HepG2 (cell line): ENCODE measurements around the gene TNNI3. TPM values are rescaled to one million over a fixed set of nuclear protein-coding genes. Genes with fewer than 3 reads are reported as not detected.

Experiments used
- ARID4A ChIP-seq: sonication (generic); formaldehyde crosslinking; IDR thresholded peaks from 2 replicates; pipeline ENCODE4 v1.5.0; 2020; ENCODE audit warnings: mild to moderate bottlenecking, missing genetic modification reagents, borderline replicate concordance
- ATF7-NPFF ChIP-seq: sonication (generic); formaldehyde crosslinking; IDR thresholded peaks from 2 replicates; pipeline ENCODE4 v1.8.1; 2023; ENCODE audit warnings: mild to moderate bottlenecking, low read depth, missing genetic modification reagents, moderate library complexity
- BRF2 ChIP-seq: sonication (generic); formaldehyde crosslinking; IDR thresholded peaks from 2 replicates; pipeline ENCODE4 v1.8.1; 2022; ENCODE audit warnings: mild to moderate bottlenecking, missing genetic modification reagents
- CSRNP2 ChIP-seq: sonication (generic); formaldehyde crosslinking; conservative IDR thresholded peaks from 2 replicates; pipeline ENCODE4 v1.8.0; 2022; ENCODE audit warnings: low read depth, missing genetic modification reagents
- ELF4 ChIP-seq: sonication (generic); formaldehyde crosslinking; IDR thresholded peaks from 2 replicates; pipeline ENCODE4 v1.5.0; 2020; ENCODE audit warnings: missing genetic modification reagents, mild to moderate bottlenecking, moderate library complexity, borderline replicate concordance
- FOXK2 ChIP-seq: fragments of 450-650 bp; IDR thresholded peaks from 2 replicates; pipeline ENCODE4 v1.6.1; 2016
- HNF4G ChIP-seq, 2 experiments: sonication (generic) in 1 of 2; formaldehyde crosslinking in 1 of 2; IDR thresholded peaks; 2 replicates each; pipeline versions ENCODE4 v1.4.0 to v1.6.1; 2011 to 2020; ENCODE audit warnings: borderline replicate concordance in 2 of 2, low read depth in 2 of 2, mild to moderate bottlenecking in 2 of 2, low read length in 1 of 2, missing genetic modification reagents in 1 of 2, moderate library complexity in 1 of 2
- KLF15 ChIP-seq: sonication (generic); formaldehyde crosslinking; IDR thresholded peaks from 2 replicates; pipeline ENCODE4 v1.8.1; 2023; ENCODE audit warnings: borderline replicate concordance, mild to moderate bottlenecking, inconsistent platforms, missing genetic modification reagents, mixed read lengths
- NR2F6 ChIP-seq, 2 experiments: IDR thresholded peaks; 2 replicates each; pipeline ENCODE4 v1.6.1; 2016; ENCODE audit warnings: antibody characterized with exemption in 1 of 2, mild to moderate bottlenecking in 1 of 2
- NRL ChIP-seq: sonication (generic); formaldehyde crosslinking; IDR thresholded peaks from 2 replicates; pipeline ENCODE4 v1.5.0; 2020; ENCODE audit warnings: missing genetic modification reagents, mild to moderate bottlenecking, moderate library complexity, borderline replicate concordance
- TAF15 ChIP-seq: fragments of 200-400 bp; formaldehyde crosslinking; IDR thresholded peaks from one replicate; pipeline ENCODE4 v1.6.1; 2018; ENCODE audit warnings: mild to moderate bottlenecking, low read depth, low read length; ENCODE audit not compliant: poor library complexity, severe bottlenecking
- THAP11 ChIP-seq: IDR thresholded peaks from 2 replicates; pipeline ENCODE4 v1.6.1; 2016; ENCODE audit warnings: missing biosample characterization, missing genetic modification reagents
- UBTF ChIP-seq: sonication (generic); formaldehyde crosslinking; IDR thresholded peaks from 2 replicates; pipeline ENCODE4 v1.4.0; 2020; ENCODE audit warnings: mild to moderate bottlenecking, missing genetic modification reagents
- ZFAT ChIP-seq: sonication (generic); formaldehyde crosslinking; conservative IDR thresholded peaks from 2 replicates; pipeline ENCODE4 v1.8.1; 2023; ENCODE audit warnings: missing genetic modification reagents, inconsistent platforms
- ZNF296 ChIP-seq: sonication (generic); formaldehyde crosslinking; conservative IDR thresholded peaks from 2 replicates; pipeline ENCODE4 v1.5.0; 2020; ENCODE audit warnings: mild to moderate bottlenecking, missing genetic modification reagents
- ZNF337 ChIP-seq: sonication (generic); formaldehyde crosslinking; IDR thresholded peaks from 2 replicates; pipeline ENCODE4 v1.5.1; 2020; ENCODE audit warnings: missing genetic modification reagents, low read depth, mild to moderate bottlenecking, borderline replicate concordance
- ZNF724P ChIP-seq: sonication (generic); formaldehyde crosslinking; IDR thresholded peaks from 2 replicates; pipeline ENCODE4 v1.8.0; 2022; ENCODE audit warnings: missing genetic modification reagents, borderline replicate concordance
- ZSCAN25 ChIP-seq: sonication (generic); formaldehyde crosslinking; IDR thresholded peaks from 2 replicates; pipeline ENCODE4 v1.8.0; 2022; ENCODE audit warnings: mild to moderate bottlenecking, missing genetic modification reagents
- polyA plus RNA-seq, 8 experiments: library from polyadenylated mRNA; depleted of rRNA in 3 of 8; stranded (reverse) in 7 of 8; unstranded in 1 of 8; fragments of >200 nt; fragmentation: Illumina TruSeq in 4 of 8; extraction: Trizol in 4 of 8; gene quantifications; 2 replicates each; pipeline versions ENCODE4 v1.2.1 to v1.2.3, GENCODE V29; 2011 to 2016; ENCODE audit warnings: low read depth in 4 of 8, missing spikeins in 1 of 8, mixed read lengths in 1 of 8; ENCODE audit not compliant: insufficient read depth in 1 of 8
- total RNA-seq, 5 experiments: library from RNA; depleted of rRNA; stranded (reverse); fragments of >200 nt; fragmentation: Illumina TruSeq; extraction: Trizol; gene quantifications; 2 replicates each; pipeline ENCODE4 v1.2.3, GENCODE V29; 2016; ENCODE audit warnings: low read depth in 1 of 5

TNNI3 gene
- total and polyA plus RNA-seq, 2 of the 13 experiments (the other 11 are each of a cell fraction or from before 2014, with no cell fraction given) = 3.5 to 3.7 TPM

- TF ChIP-seq NR2F6 (IDR thresholded peaks at IDR 0.05) = no peak
- no peak for TF ChIP-seq NR2F6 (CRISPR knock-in tag; IDR thresholded peaks at IDR 0.05)
- peak; percentile 5; the same call in 1 of the 2 replicates for TF ChIP-seq ARID4A
- TF ChIP-seq ZSCAN25 (CRISPR knock-in tag) = no peak
- TF ChIP-seq ZNF724P (CRISPR knock-in tag) = no peak
- TF ChIP-seq HNF4G (IDR thresholded peaks at IDR 0.05; ENCODE audit: borderline replicate concordance, low read depth, low read length) = 0 out of 2 replicates have a peak, but pooled peaks have one; percentile 3
- TF ChIP-seq HNF4G (CRISPR knock-in tag; IDR thresholded peaks at IDR 0.05; ENCODE audit: borderline replicate concordance, low read depth) = no peak
- 0 out of 2 replicates have a peak, but pooled peaks have one; percentile 9 for TF ChIP-seq ZNF296
- TF ChIP-seq ELF4 (CRISPR knock-in tag) = no peak
- TF ChIP-seq CSRNP2 (CRISPR knock-in tag) = no peak
- no peak for TF ChIP-seq BRF2 (CRISPR knock-in tag)
- TF ChIP-seq KLF15 (CRISPR knock-in tag) = no peak
- TF ChIP-seq TAF15 = peak; percentile 3
- TF ChIP-seq UBTF = peak; percentile 33; the same call in 1 of the 2 replicates
- TF ChIP-seq FOXK2 = no peak
- TF ChIP-seq NRL (CRISPR knock-in tag) = 0 out of 2 replicates have a peak, but pooled peaks have one; percentile 10
- TF ChIP-seq ZFAT (CRISPR knock-in tag) = no peak
- TF ChIP-seq THAP11 = peak; percentile 14; the same call in 1 of the 2 replicates
- no peak for TF ChIP-seq ZNF337 (CRISPR knock-in tag)
- TF ChIP-seq ATF7-NPFF = no peak; the same call in 1 of the 2 replicates
Measured at GRCh38 chr19:55116859-55117662, 40.5 kb downstream of the TNNI3 start, which contains the start of gene PPP1R12C (continued).
